ENCODE measurements around the gene SLC45A3. TPM values are rescaled to one million over a fixed set of nuclear protein-coding genes. Genes with fewer than 3 reads are reported as not detected.

Gene SLC45A3
- total and polyA plus RNA-seq, 4 donors = 5.3 to 9.9 (median 5.7) TPM

- Histone ChIP-seq H3K27me3 (ENCODE audit: control insufficient read depth in 4 of 4, insufficient read depth in 4 of 4, low read length in 3 of 4) (no peaks in the 10 kb centered on the region), H3K4me1 (ENCODE audit: control insufficient read depth in 4 of 4, insufficient read depth in 4 of 4, low read length in 3 of 4) (peaks cover 3 to 5% (median 3%) of the 10 kb centered on the region in 4 donors), H3K27ac (ENCODE audit: low read depth in 1 of 2, low read length in 2 of 2) (no peak overlapping the region), H3K9me3 (ENCODE audit: control insufficient read depth in 4 of 4, low read length in 3 of 4) (no peaks in the 10 kb centered on the region), H3K4me3 (ENCODE audit: low read depth in 1 of 3, low read length in 3 of 3) (no peak overlapping the region), H3K9ac (ENCODE audit: low read depth in 1 of 2, low read length in 2 of 2) (no peak overlapping the region), H3K36me3 (ENCODE audit: control insufficient read depth in 4 of 4, insufficient read depth in 3 of 4, low read depth in 1 of 4, low read length in 3 of 4) (peaks cover 8 to 41% (median 32%) of the 10 kb centered on the region in 4 donors)
- 74% methylated on average over 3 of the region's 3 CpGs for WGBS
- no peak for DNase-seq (ENCODE audit: low spot score)
- TF ChIP-seq TAF1 (conservative IDR thresholded peaks at IDR 0.05) (no peak), CTCF (IDR thresholded peaks at IDR 0.05; ENCODE audit: low read depth, low read length, missing input control) (no peak), FOXA1 (IDR thresholded peaks at IDR 0.05) (no peak), FOXA2 (IDR thresholded peaks at IDR 0.05) (no peak), REST (IDR thresholded peaks at IDR 0.05) (no peak), HNF4G (IDR thresholded peaks at IDR 0.05) (no peak), SP1 (IDR thresholded peaks at IDR 0.05) (no peak)
Observed at GRCh38 chr1:205619376-205619775, 60.9 kb downstream of the SLC45A3 start.

- TF ChIP-seq EGR1 (IDR thresholded peaks at IDR 0.05; ENCODE audit: low read depth in 2 of 2) (no peak), HNF4A (conservative IDR thresholded peaks at IDR 0.05) (no peak), SP1 (IDR thresholded peaks at IDR 0.05) (no peak), CTCF (IDR thresholded peaks at IDR 0.05; ENCODE audit: low read depth, low read length, missing input control) (no peak), RAD21 (IDR thresholded peaks at IDR 0.05) (no peak), NR2F2 (IDR thresholded peaks at IDR 0.05) (no peak), TAF1 (conservative IDR thresholded peaks at IDR 0.05) (no peak), ATF3 (IDR thresholded peaks at IDR 0.05) (no peak)
- peaks cover 4 to 41% (median 32%) of the 10 kb centered on the region in 4 donors for H3K36me3 ChIP-seq (ENCODE audit: control insufficient read depth in 4 of 4, insufficient read depth in 3 of 4, low read depth in 1 of 4, low read length in 3 of 4)
- H3K27ac ChIP-seq (ENCODE audit: low read depth in 1 of 2, low read length in 2 of 2) = no peak overlapping the region
- no peaks in the 10 kb centered on the region for H3K9me3 ChIP-seq (ENCODE audit: control insufficient read depth in 4 of 4, low read length in 3 of 4)
- no peaks in the 10 kb centered on the region for H3K27me3 ChIP-seq (ENCODE audit: control insufficient read depth in 4 of 4, insufficient read depth in 4 of 4, low read length in 3 of 4)
- peaks cover 7 to 11% (median 10%) of the 10 kb centered on the region in 4 donors for H3K4me1 ChIP-seq (ENCODE audit: control insufficient read depth in 4 of 4, insufficient read depth in 4 of 4, low read length in 3 of 4)
- 86% methylated on average over 1 of the region's 1 CpG for WGBS
- DNase-seq (ENCODE audit: low spot score) = no peak
- H3K9ac ChIP-seq (ENCODE audit: low read depth in 1 of 2, low read length in 2 of 2) = no peak overlapping the region
- H3K4me3 ChIP-seq (ENCODE audit: low read depth in 1 of 3, low read length in 3 of 3) = no peak overlapping the region
Observed at GRCh38 chr1:205616563-205617293, 63.6 kb downstream of the SLC45A3 start.

All from liver (tissue), 9 donors.